Measurements from ENCODE around the gene ZC3H13. TPM values are rescaled to one million over a fixed set of nuclear protein-coding genes. Genes with fewer than 3 reads are reported as not detected.
A peak's percentile ranks its signal among the peaks of the same experiment; 100 is the strongest.

The ZC3H13 gene
- total RNA-seq, 2 experiments from 2014 or later: 27.2 to 43.9 TPM

DNA sequence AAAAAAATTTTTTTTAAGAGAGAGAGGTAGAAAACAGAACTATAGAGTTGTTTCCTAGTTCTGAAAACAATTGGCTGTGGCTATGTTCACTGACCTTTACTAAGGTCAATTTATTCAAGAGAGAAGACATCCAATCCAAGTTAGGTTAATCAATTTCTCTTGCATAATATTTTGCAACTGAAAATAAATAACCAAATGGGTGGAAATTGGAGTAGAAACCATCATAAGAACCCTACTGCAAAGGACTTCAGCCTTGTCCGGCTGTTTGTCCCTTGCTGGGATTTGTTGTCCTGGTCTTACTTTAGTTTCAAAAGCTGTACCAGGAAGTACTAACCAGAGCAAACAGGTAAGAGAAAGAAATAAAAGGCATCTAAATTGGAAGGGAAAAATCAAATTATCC lies 23.3 kb upstream of the ZC3H13 start:
- intact Hi-C loops (cut with micrococcal nuclease; ENCODE audit: unreplicated experiment): no loop called here
- Histone ChIP-seq H3K27ac (ENCODE audit: low read depth, low read length, poor library complexity, severe bottlenecking) (no peak overlapping the region), H3K9me2 (ENCODE audit: insufficient read depth, low read length) (no peaks in the 10 kb centered on the region), H4K20me1 (ENCODE audit: insufficient read depth, low read length) (no peaks in the 10 kb centered on the region), H3K9me3 (ENCODE audit: low read length) (no peaks in the 10 kb centered on the region), H3K36me3 (ENCODE audit: insufficient read depth, low read length) (no peaks in the 10 kb centered on the region), H3K79me2 (ENCODE audit: insufficient read depth, low read depth, low read length) (no peaks in the 10 kb centered on the region), H3K4me3 (ENCODE audit: low read depth, low read length, poor library complexity, severe bottlenecking) (no peak overlapping the region), H2AFZ (ENCODE audit: low read length) (no peak overlapping the region), H3K4me1 (ENCODE audit: insufficient read depth, low read length, poor library complexity, severe bottlenecking) (peaks cover 6% of the 10 kb centered on the region), H3K4me2 (ENCODE audit: low read length) (no peak overlapping the region)
- no peak for DNase-seq (ENCODE audit: low spot score)
- POLR2A ChIA-PET: no interaction called here
- no TSS peak for BruUV-seq (replicated peaks)
- CTCF ChIA-PET (ENCODE audit: unreplicated experiment): no interaction called here
- no peak for TF ChIP-seq EZH2phosphoT487 (IDR thresholded peaks at IDR 0.05; ENCODE audit: borderline replicate concordance, low read depth, low read length)
- TF ChIP-seq CTCF (conservative IDR thresholded peaks at IDR 0.05; ENCODE audit: low read length): no peak

GRCh38 chr13:46071590-46072249 lies 19.2 kb upstream of the ZC3H13 start:
- H3K79me2 ChIP-seq (ENCODE audit: insufficient read depth, low read depth, low read length): no peaks in the 10 kb centered on the region
- H2AFZ ChIP-seq (ENCODE audit: low read length): no peak overlapping the region
- DNase-seq (ENCODE audit: low spot score): peak; percentile 33
- POLR2A ChIA-PET: interaction anchor here (1.7 kb wide), 1 partner anchor 11 kb away, joined by 5 read pairs; no protein-coding TSS in a partner anchor
- no peak overlapping the region for H3K27ac ChIP-seq (ENCODE audit: low read depth, low read length, poor library complexity, severe bottlenecking)
- no peaks in the 10 kb centered on the region for H3K9me2 ChIP-seq (ENCODE audit: insufficient read depth, low read length)
- no peak overlapping the region for H3K4me3 ChIP-seq (ENCODE audit: low read depth, low read length, poor library complexity, severe bottlenecking)
- no peak overlapping the region for H3K4me2 ChIP-seq (ENCODE audit: low read length)
- peak; percentile 65 for TF ChIP-seq CTCF (conservative IDR thresholded peaks at IDR 0.05; ENCODE audit: low read length)
- no peak for TF ChIP-seq EZH2phosphoT487 (IDR thresholded peaks at IDR 0.05; ENCODE audit: borderline replicate concordance, low read depth, low read length)
- H3K4me1 ChIP-seq (ENCODE audit: insufficient read depth, low read length, poor library complexity, severe bottlenecking): peaks cover 6% of the 10 kb centered on the region
- no peaks in the 10 kb centered on the region for H3K36me3 ChIP-seq (ENCODE audit: insufficient read depth, low read length)
- no peaks in the 10 kb centered on the region for H3K9me3 ChIP-seq (ENCODE audit: low read length)
- BruUV-seq (replicated peaks): no TSS peak
- H4K20me1 ChIP-seq (ENCODE audit: insufficient read depth, low read length): no peaks in the 10 kb centered on the region; the same call in 1 of the 2 replicates
- intact Hi-C loops (cut with micrococcal nuclease; ENCODE audit: unreplicated experiment): no loop called here
- CTCF ChIA-PET (ENCODE audit: unreplicated experiment): no interaction called here

DNA sequence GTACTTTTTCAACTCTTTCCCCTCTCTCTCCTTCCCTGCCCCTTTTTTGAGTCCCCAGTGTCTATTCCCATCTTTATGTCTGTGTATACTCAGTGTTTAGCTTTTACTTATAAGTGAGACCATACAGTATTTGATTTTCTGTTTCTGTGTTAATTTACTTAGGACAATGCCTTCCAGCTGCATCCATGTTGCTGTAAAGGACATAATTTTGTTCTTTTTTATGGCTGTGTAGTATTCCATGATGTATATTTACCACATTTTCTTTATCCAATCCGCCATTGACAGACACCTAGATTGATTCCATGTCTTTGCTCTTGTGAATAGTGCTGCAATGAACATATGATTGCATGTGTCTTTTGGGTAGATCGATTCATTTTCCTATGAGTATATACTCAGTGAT lies 10.7 kb upstream of the ZC3H13 start:
- Histone ChIP-seq H3K9me2 (ENCODE audit: insufficient read depth, low read length) (no peaks in the 10 kb centered on the region), H3K79me2 (ENCODE audit: insufficient read depth, low read depth, low read length) (no peaks in the 10 kb centered on the region), H3K27ac (ENCODE audit: low read depth, low read length, poor library complexity, severe bottlenecking) (no peak overlapping the region), H2AFZ (ENCODE audit: low read length) (no peak overlapping the region), H3K36me3 (ENCODE audit: insufficient read depth, low read length) (no peaks in the 10 kb centered on the region), H3K9me3 (ENCODE audit: low read length) (no peaks in the 10 kb centered on the region), H3K4me2 (ENCODE audit: low read length) (no peak overlapping the region), H4K20me1 (ENCODE audit: insufficient read depth, low read length) (no peaks in the 10 kb centered on the region), H3K4me3 (ENCODE audit: low read depth, low read length, poor library complexity, severe bottlenecking) (no peak overlapping the region), H3K4me1 (ENCODE audit: insufficient read depth, low read length, poor library complexity, severe bottlenecking) (peaks cover 8% of the 10 kb centered on the region)
- no peak for DNase-seq (ENCODE audit: low spot score)
- CTCF ChIA-PET (ENCODE audit: unreplicated experiment): no interaction called here
- intact Hi-C loops (cut with micrococcal nuclease; ENCODE audit: unreplicated experiment): no loop called here
- TF ChIP-seq CTCF (conservative IDR thresholded peaks at IDR 0.05; ENCODE audit: low read length) (no peak), EZH2phosphoT487 (IDR thresholded peaks at IDR 0.05; ENCODE audit: borderline replicate concordance, low read depth, low read length) (no peak)
- no TSS peak for BruUV-seq (replicated peaks)
- POLR2A ChIA-PET: no interaction called here

Measured in OCI-LY7 (cell line).